Activated CD4-positive, alpha-beta T cell treated with anti-CD3 and anti-CD28 coated beads, Interleukin-2, amount 50 U/mL, for 1 hour (primary cell): ENCODE measurements around the gene MAST2.
"Not testable (repeated sequence)": the region's sequence is repeated elsewhere in the genome, so short reads cannot be mapped to it uniquely, and the experiment has no call there.

ENCODE experiments used
- DNase-seq: peaks from one replicate; pipeline ENCODE4 v3.0.0-alpha.2; 2020

MAST2 gene

GRCh38 chr1:45862008-45862407, 58.6 kb downstream of the MAST2 start:
- DNase-seq = no peak

GRCh38 chr1:45863218-45863617, 59.8 kb downstream of the MAST2 start:
- no peak for DNase-seq

DNA sequence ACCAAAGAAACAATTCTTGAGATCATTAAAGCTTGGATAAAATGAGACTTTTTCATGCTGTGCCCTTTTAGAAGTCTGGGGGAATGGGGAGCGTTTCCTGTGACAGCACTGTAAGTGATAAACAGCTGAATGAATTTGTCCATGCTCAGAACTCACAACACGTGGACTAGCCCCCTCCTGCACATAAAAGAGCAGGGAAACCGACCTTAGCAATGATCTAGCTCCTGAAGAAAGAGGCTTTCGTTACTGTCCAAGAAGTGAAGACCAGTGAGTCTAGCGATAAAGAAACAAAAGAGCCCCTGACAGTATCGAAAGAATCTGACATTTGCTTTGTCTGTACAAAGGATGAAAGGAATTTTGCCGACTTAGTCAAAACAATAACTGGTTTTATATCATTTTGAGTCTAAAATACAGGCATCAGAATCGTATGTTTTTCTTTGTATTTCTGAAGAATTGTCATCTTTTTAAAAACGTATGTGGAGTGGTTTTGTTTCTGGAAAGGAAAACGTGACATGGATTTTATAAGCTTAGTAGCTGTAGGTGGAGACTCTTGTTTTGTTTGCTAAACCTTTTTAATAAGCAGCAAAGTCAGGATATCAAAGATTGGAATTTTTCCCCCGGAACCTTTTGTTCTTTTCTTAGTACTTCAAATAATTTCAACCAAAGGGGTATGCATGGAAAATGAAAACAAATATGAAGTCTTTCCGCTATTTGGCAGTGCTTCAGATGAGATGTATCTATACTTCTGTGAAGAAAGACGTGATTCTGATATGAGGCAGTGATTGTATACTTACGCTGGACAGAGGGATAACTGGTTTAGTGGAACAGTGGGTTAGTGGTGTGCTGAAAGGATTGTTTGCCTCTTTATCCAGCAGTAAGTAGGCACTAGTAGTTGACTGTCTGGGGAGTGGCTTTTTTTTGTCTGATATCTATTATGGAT, 61.0 kb downstream of the MAST2 start:
- DNase-seq = no peak

- DNase-seq = no peak
Observed at GRCh38 chr1:45867697-45868348, 64.4 kb downstream of the MAST2 start.

GRCh38 chr1:45868861-45869260, 65.4 kb downstream of the MAST2 start:
- DNase-seq = no peak

DNA sequence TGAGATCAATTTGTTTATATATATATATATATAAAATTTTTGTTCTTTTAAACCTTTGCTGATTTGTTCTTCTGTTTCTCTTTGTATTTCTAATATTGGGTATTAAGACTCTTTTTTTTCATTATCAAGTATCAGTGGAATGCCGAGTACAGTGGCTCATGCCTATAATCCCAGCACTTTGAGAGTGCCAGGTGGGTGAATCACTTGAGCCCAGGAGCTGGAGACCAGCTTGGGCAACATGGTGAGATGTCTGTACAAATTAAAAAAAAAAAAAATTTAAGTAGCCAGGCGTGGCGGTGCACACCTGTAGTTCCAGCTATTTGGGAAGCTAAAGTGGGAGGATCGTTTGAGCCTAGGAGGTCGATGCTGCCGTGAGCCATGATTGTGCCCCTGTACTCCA, 67.1 kb downstream of the MAST2 start:
- no peak for DNase-seq

GRCh38 chr1:45872173-45872801, 68.9 kb downstream of the MAST2 start:
- not testable (repeated sequence) for DNase-seq

DNA sequence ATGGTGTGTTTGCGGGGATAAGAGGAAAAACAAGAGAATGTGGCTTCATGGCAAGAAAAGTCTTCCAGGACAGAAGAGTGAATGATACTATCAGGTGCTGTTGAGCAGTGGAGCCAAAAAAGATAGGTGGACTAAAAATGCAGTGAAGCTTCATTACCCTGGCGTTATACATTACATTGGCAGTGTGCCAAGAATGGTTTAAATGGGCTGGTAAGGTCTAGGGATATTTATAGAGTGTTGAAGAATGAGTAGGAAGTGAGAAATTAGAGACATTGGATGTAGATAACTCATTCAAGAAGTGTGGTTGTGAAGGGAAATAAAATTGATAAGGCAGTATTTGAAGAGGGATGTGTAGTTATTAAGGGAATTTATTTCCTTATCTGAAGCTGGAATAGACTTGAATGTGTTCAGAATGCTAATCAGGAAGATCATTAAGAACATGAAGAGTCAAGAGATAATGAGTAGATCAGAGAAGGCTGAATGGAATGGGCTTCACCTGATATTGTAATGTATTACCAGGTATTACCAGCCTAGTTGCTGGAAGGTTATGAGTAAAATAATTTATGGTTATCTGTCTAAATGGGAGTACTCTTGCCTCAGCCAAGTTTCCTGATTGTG, 72.7 kb downstream of the MAST2 start:
- no peak for DNase-seq

DNA sequence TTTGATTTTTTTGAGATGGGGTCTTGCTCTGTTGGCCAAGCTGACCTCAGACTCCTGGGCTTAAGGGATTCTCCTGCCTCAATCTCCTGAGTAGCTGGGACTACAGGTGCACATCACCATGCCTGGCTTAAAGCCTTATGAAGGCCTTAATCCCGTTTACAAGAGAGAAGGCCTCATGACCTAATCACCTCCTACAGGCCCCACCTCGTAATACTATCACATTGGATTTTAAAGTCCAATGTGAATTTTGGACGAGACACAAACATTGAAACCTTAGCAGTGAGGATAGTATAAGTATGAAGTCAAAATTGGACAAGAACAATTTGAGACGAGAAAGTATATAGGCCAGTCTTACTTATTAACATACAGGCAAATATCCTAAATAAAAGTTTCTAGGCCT, 73.9 kb downstream of the MAST2 start:
- DNase-seq = no peak

GRCh38 chr1:45879885-45880598, 76.6 kb downstream of the MAST2 start:
- DNase-seq = no peak

- no peak for DNase-seq
Observed at GRCh38 chr1:45880930-45881329, 77.5 kb downstream of the MAST2 start.

DNA sequence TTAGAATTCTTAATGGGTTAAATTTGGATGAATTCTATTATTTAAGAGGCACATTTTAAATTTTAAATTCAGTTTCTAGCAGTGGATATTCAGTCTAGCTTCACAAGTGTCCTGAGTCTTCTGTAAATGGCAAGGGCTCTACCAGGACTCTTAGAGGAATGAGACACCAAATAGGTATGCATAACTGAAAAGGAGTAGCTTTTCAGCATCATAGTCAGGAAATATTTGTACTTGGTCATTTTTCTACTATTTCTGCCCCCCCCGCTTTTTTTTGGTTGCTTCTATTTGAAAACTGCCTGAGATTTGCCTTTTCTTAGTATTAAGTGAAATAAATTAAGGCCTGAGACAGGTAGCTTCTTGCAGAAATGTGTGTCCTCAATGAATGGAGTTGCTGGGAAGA, 80.2 kb downstream of the MAST2 start:
- no peak for DNase-seq

DNA sequence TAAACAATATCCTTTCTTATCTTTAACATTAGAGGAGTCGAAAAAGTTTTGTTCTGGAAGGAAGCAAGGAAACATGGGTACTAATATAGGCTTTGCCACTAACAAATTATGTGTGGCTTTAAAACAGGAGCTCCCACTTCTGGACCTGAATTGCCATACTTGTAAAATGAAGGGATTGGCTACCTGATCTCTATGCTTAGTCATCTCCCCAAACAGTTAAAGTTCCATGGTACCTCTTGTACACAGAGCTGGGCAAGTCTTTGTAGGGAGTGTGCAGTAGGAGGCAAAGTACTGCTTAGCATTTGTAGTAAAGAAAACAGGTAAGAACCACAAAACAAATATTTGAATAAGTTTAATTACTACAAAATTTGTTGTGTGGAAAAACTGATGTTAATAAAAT, 81.3 kb downstream of the MAST2 start:
- no peak for DNase-seq

- DNase-seq = no peak
Observed at GRCh38 chr1:45886229-45886628, 82.8 kb downstream of the MAST2 start.

- no peak for DNase-seq
Observed at GRCh38 chr1:45887156-45887842, 83.9 kb downstream of the MAST2 start.

DNA sequence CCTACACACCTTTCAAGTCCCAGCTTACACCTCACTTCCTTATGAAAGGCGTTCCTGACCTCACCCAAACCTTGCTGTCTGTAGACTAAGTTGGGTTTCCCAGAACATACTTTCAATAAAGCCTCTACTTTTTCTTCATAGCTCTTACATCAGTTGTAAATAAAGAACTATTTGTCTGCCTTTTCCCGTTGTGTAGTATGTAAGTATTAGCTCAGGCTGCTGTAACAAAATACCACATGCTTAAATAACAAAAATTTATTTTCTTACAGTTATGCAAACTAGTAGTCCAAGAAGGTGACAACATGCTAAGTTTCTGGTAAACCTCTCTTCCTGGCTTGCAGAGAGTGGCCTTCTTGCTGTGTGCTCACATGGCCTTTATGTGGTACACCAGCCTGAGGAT, 86.7 kb downstream of the MAST2 start:
- DNase-seq = no peak

DNA sequence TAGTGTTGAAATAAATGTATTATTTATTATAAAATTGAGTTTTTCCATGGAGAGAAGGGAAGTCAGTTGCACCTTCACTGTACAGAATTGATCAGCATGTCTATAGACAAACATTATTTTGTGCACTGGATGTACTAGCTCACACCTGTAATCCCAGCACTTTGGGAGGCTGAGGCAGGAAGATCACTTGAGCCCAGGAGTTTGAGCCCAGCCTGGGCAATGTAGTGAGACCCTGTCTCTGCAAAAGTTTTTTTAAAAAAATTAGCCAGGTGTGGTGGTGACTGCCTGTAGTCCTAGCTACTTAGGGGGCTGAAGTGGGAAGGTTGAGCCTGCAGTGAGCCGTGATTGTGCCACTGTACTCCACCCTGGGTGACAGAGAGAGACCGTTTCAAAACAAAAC, 87.7 kb downstream of the MAST2 start:
- DNase-seq = no peak

DNA sequence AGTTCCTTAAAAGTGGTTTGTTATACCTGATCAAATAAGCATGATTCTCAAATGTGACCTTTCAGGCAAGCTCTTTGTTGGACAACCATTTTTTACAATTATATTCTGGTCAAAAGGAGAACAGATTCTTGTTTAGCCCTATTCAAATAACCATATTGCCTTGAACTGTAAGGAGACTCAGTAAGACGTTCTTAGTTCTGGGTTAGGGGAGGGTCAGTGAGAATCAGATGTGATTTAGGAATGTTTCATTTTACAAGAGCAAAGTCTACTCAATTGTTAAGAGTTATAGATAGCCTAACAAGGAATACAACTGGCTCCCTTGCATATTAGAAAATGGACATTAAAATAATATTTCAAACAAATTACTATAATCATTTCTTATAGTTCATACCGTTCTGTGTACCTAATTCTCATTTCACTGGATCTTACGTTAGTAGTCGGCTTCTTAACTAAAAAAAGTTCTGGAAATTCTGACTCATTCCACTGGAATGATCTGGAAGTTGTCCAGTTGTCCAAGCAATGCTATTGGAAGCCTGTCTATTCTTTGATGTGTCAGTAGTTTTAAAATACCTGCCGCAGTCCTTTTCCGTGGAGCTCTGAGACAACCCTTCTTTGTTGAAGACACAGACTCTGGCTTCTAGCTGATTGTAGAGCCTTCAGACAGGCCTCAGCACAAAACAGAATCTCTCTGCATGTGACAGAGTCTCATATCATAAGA, 88.8 kb downstream of the MAST2 start:
- no peak for DNase-seq

GRCh38 chr1:45894331-45894730, 90.9 kb downstream of the MAST2 start:
- DNase-seq = no peak

GRCh38 chr1:45894921-45895320, 91.5 kb downstream of the MAST2 start:
- DNase-seq = no peak

DNA sequence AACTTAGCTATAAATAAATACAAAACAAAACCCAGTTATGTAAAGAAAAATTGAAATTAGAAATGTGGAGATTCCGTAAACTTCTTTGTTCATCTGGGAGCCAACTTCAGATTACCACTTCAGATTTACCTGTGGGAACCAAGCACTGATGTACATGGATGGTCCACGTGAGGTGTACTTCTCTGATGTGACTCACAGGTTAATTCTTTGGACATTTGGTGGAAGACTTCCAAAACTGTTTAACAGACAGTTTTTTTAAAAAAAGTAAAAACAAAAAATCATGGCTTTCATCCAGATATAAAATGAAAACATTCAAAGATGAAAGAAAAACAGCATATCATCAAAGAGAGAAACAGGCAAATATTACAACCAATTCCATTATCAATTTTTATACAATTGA, 92.0 kb downstream of the MAST2 start:
- DNase-seq = no peak
